ENCODE data around the gene ATG14. TPM values are rescaled to one million over a fixed set of nuclear protein-coding genes. Genes with fewer than 3 reads are reported as not detected.

Gene ATG14
- total RNA-seq, 2 experiments from 2014 or later, result 19.9 to 20.5 TPM

- H3K27me3 Mint-ChIP-seq, result no peaks in the 10 kb centered on the region
- ATAC-seq (ENCODE audit: poor library complexity) (peak; percentile 54), DNase-seq (peak in 8 of 14 experiments; percentile 16 to 81 (median 34))
- no peaks in the 10 kb centered on the region for H3K36me3 Mint-ChIP-seq (ENCODE audit: low read depth)
- ChIA-PET CTCF (interaction anchor here (1.4 kb wide), 1 partner anchor 65 kb away, joined by 5 read pairs; no protein-coding TSS in a partner anchor), POLR2A (interaction anchor here (1.8 to 2.9 kb wide), 2 partner anchors 18 to 64 kb away, joined by 8 to 18 read pairs; partner anchors contain the start of gene FBXO34)
- no peaks in the 10 kb centered on the region for H3K9me3 Mint-ChIP-seq
- Histone ChIP-seq H3K36me3 (ENCODE audit: insufficient read depth, low read length) (no peaks in the 10 kb centered on the region), H3K27me3 (ENCODE audit: control insufficient read depth in 1 of 2, insufficient read depth in 2 of 2, low read length in 2 of 2) (no peaks in the 10 kb centered on the region), H3K4me3 (ENCODE audit: low read length) (no peak overlapping the region), H3K27ac (ENCODE audit: low read depth in 1 of 2, low read length in 2 of 2) (peak overlapping the region in 1 of 2 donors; percentile 9), H3K9me3 (ENCODE audit: control insufficient read depth in 1 of 2, insufficient read depth in 1 of 2, low read length in 2 of 2) (no peaks in the 10 kb centered on the region), H3K4me1 (ENCODE audit: insufficient read depth, low read length) (peaks cover 55% of the 10 kb centered on the region)
- peak overlapping the region; percentile 47 for H3K4me3 Mint-ChIP-seq
- peaks cover 84% of the 10 kb centered on the region for H3K4me1 Mint-ChIP-seq (ENCODE audit: low read depth)
- peak overlapping the region; percentile 79 for H3K27ac Mint-ChIP-seq
- no peak for TF ChIP-seq CTCF (IDR thresholded peaks at IDR 0.05)
- intact Hi-C loops (cut with DNase I, micrococcal nuclease), result loop anchor here in 1 of 2 experiments (2.0 kb wide), 2 partner anchors 19 to 65 kb away; partner anchors contain the start of gene FBXO34
Observed at GRCh38 chr14:55336162-55336561, 75.5 kb downstream of the ATG14 start.

GRCh38 chr14:55333711-55334485 is 77.7 kb downstream of the ATG14 start:
- H3K36me3 Mint-ChIP-seq (ENCODE audit: low read depth), result no peaks in the 10 kb centered on the region
- no peak for TF ChIP-seq CTCF (IDR thresholded peaks at IDR 0.05)
- POLR2A ChIA-PET, result interaction anchor here (1.2 to 2.9 kb wide), 4 partner anchors 13 to 62 kb away, joined by 4 to 47 read pairs (median 14); partner anchors contain the start of gene FBXO34
- Histone ChIP-seq H3K27me3 (ENCODE audit: control insufficient read depth in 1 of 2, insufficient read depth in 2 of 2, low read length in 2 of 2) (no peaks in the 10 kb centered on the region), H3K4me3 (ENCODE audit: low read length) (peak overlapping the region; percentile 50), H3K4me1 (ENCODE audit: insufficient read depth, low read length) (peaks cover 44% of the 10 kb centered on the region), H3K36me3 (ENCODE audit: insufficient read depth, low read length) (no peaks in the 10 kb centered on the region), H3K27ac (ENCODE audit: low read depth in 1 of 2, low read length in 2 of 2) (peak overlapping the region; percentile 46 to 53), H3K9me3 (ENCODE audit: control insufficient read depth in 1 of 2, insufficient read depth in 1 of 2, low read length in 2 of 2) (no peaks in the 10 kb centered on the region)
- H3K9me3 Mint-ChIP-seq, result no peaks in the 10 kb centered on the region
- DNase-seq (peak in 4 of 14 experiments; percentile 20 to 81 (median 42)), ATAC-seq (ENCODE audit: poor library complexity) (peak; percentile 16)
- intact Hi-C loops (cut with DNase I, micrococcal nuclease), result no loop called here
- no peaks in the 10 kb centered on the region for H3K27me3 Mint-ChIP-seq
- peak overlapping the region; percentile 79 for H3K27ac Mint-ChIP-seq
- H3K4me1 Mint-ChIP-seq (ENCODE audit: low read depth), result peaks cover 84% of the 10 kb centered on the region
- H3K4me3 Mint-ChIP-seq, result peak overlapping the region; percentile 85
- CTCF ChIA-PET, result interaction anchor here (0.8 to 2.8 kb wide), 6 partner anchors 20 to 560 kb away, joined by 3 to 22 read pairs (median 4); no protein-coding TSS in a partner anchor

- Histone ChIP-seq H3K9me3 (ENCODE audit: control insufficient read depth in 1 of 2, insufficient read depth in 1 of 2, low read length in 2 of 2) (no peaks in the 10 kb centered on the region), H3K27ac (ENCODE audit: low read depth in 1 of 2, low read length in 2 of 2) (peak overlapping the region; percentile 46 to 53), H3K4me1 (ENCODE audit: insufficient read depth, low read length) (peaks cover 37% of the 10 kb centered on the region), H3K27me3 (ENCODE audit: control insufficient read depth in 1 of 2, insufficient read depth in 2 of 2, low read length in 2 of 2) (no peaks in the 10 kb centered on the region), H3K4me3 (ENCODE audit: low read length) (peak overlapping the region; percentile 50), H3K36me3 (ENCODE audit: insufficient read depth, low read length) (no peaks in the 10 kb centered on the region)
- POLR2A ChIA-PET, result interaction anchor here (0.6 to 2.9 kb wide), 6 partner anchors 12 to 61 kb away, joined by 3 to 47 read pairs (median 6); partner anchors contain the start of gene FBXO34
- DNase-seq (peak in 4 of 14 experiments; percentile 32 to 67 (median 60)), ATAC-seq (ENCODE audit: poor library complexity) (peak; percentile 30)
- Mint-ChIP-seq H3K4me3 (peak overlapping the region; percentile 85), H3K4me1 (ENCODE audit: low read depth) (peaks cover 80% of the 10 kb centered on the region), H3K9me3 (no peaks in the 10 kb centered on the region), H3K27me3 (no peaks in the 10 kb centered on the region), H3K36me3 (ENCODE audit: low read depth) (no peaks in the 10 kb centered on the region), H3K27ac (peak overlapping the region; percentile 79)
- TF ChIP-seq CTCF (IDR thresholded peaks at IDR 0.05), result no peak
- intact Hi-C loops (cut with DNase I, micrococcal nuclease), result no loop called here
- CTCF ChIA-PET, result interaction anchor here (0.8 to 2.8 kb wide), 10 partner anchors 21 to 559 kb away, joined by 3 to 22 read pairs (median 4); partner anchors contain the start of gene FBXO34
Observed at GRCh38 chr14:55332654-55333570, 78.7 kb downstream of the ATG14 start.
